Urinary bladder (tissue), 4 donors: ENCODE data around the gene LRP2BP. TPM values are rescaled to one million over a fixed set of nuclear protein-coding genes. Genes with fewer than 3 reads are reported as not detected.
A peak's percentile ranks its signal among the peaks of the same experiment; 100 is the strongest.

Experiments
- DNase-seq: peaks from one replicate; pipeline ENCODE4 v3.0.0-alpha.2; 2015; ENCODE audit errors: extremely low spot score
- H3K27ac ChIP-seq: one replicate; pipeline ENCODE4 v1.5.1; 2013; ENCODE audit warnings: low read depth, mild to moderate bottlenecking, moderate library complexity
- H3K36me3 ChIP-seq: one replicate; pipeline ENCODE4 v1.6.1; 2013; ENCODE audit warnings: mild to moderate bottlenecking, moderate library complexity; ENCODE audit not compliant: insufficient read depth
- H3K4me1 ChIP-seq: one replicate; pipeline ENCODE4 v1.6.1; 2013; ENCODE audit warnings: mild to moderate bottlenecking, moderate library complexity; ENCODE audit not compliant: insufficient read depth
- H3K4me3 ChIP-seq: one replicate; pipeline ENCODE4 v1.5.1; 2013; ENCODE audit warnings: low read depth, low read length
- WGBS: extraction: QIAGEN DNeasy Blood & Tissue Kit; methylation state at CpG from one replicate; pipeline ENCODE4 v1.1.7; 2013; 5-methylcytosine and 5-hydroxymethylcytosine counted together
- polyA plus RNA-seq: library from polyadenylated mRNA; stranded (reverse); fragments of 200-250 nt; gene quantifications from one replicate; pipeline ENCODE4 v1.2.3, GENCODE V29; 2013
- total RNA-seq: library from RNA; depleted of rRNA; stranded (reverse); fragments of >200 nt; gene quantifications from one replicate; pipeline ENCODE4 v1.2.3, GENCODE V29; 2014
- donor health status: healthy with polysubstance abuse.
- donor health status: healthy.

LRP2BP gene
- total and polyA plus RNA-seq, 2 donors: 0.41 to 5.4 TPM

DNA sequence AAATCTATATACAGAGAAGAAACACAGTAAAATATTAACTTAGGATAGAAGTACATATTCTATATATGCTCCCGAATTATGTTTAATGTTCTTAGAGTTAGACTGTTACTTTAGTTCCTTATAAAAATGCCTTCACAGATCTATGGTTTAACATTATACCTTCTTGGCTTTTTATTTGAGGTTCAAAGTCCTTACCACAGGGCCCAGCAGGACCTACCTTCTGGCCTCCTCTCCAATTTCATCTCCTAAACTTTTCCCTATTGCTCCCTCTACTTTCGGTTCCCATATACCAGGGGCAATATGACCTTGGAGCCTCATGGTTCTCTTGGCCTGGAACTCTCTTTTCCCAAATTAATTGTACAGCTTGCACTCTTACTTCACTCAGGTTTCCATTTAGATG is 12.7 kb upstream of the LRP2BP start:
- WGBS: 97% methylated on average over 2 of the region's 2 CpGs
- H3K36me3 ChIP-seq: peaks cover 2% of the 10 kb centered on the region

DNA sequence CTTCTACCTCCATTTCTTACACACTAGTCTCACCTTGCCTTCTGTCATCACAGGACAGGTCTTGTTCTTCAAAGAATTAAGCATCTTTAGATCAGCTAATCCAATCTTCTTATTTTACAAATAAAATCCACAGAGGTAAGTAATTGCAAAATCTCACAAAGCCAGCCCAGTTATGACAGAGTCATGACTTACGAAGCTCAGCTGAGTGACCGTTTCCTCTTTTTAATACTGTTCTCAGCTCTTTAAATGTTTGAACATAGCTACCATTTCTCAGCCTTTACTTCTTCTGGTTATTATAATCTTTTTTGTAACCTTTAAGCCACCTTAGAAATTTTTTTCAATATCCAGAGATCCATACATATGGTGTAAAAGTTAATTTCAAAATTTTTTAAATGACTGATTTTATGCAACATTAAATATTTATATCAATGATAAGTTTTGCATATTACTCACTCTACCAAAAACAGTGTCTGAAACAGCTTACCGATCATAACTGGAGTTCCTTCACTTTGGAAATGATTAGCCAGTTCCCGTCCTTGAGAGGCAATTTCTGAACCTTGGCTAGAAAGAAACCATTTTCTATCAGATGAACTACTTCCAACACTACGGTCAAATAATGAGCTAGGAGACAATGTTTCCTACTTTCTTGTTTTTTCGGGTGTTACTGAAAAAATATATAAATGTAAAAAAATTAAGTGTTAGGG is 9.7 kb upstream of the LRP2BP start:
- H3K4me3 ChIP-seq: no peak overlapping the region
- WGBS: 92% methylated on average over 6 of the region's 6 CpGs
- peaks cover 2% of the 10 kb centered on the region for H3K36me3 ChIP-seq
- H3K4me1 ChIP-seq: no peaks in the 10 kb centered on the region
- no peak for DNase-seq
- no peak overlapping the region for H3K27ac ChIP-seq

More for the DNA sequence above, 12.7 kb upstream of the LRP2BP start:
- Histone ChIP-seq H3K4me3 (no peak overlapping the region), H3K27ac (no peak overlapping the region), H3K4me1 (no peaks in the 10 kb centered on the region)
- DNase-seq: no peak

DNA sequence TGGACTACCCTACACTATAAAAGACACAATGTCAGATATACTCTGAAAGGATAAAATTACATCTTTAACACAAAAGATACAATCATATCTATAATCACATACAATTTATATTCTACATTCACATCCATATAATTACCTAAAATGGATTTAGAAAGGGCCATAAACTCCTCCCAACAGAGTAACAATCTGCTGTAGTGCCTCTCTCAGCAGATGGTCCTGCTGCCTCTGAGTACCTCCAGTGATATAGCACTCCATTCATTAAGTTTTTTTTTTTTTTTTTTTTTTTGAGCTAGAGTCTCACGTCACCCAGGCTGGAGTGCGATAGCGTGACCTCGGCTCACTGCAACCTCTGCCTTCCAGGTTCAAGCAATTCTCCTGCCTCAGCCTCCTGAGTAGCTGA is 8.3 kb upstream of the LRP2BP start:
- WGBS: 96% methylated on average over 4 of the region's 4 CpGs
- DNase-seq: no peak
- Histone ChIP-seq H3K4me1 (no peaks in the 10 kb centered on the region), H3K27ac (no peak overlapping the region), H3K36me3 (peaks cover 3% of the 10 kb centered on the region), H3K4me3 (no peak overlapping the region)

DNA sequence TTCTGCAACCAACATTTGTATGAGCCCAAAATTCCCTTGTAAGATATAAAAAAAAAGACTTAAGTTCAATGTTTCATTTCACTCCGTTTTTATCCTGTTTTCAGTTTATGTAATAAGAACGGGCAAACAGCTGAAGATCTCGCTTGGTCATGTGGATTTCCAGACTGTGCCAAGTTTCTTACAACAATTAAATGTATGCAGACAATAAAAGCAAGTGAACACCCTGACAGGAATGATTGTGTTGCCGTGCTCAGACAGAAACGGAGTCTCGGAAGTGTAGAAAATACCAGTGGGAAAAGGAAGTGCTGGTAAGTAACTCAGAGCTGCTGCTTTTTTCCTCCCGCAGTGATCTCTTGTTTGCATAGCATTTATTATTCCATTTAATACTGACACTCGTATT is 3.7 kb upstream of the LRP2BP start:
- DNase-seq: no peak
- 63% methylated on average over 8 of the region's 8 CpGs for WGBS
- Histone ChIP-seq H3K4me1 (no peaks in the 10 kb centered on the region), H3K4me3 (no peak overlapping the region), H3K27ac (peak overlapping the region; percentile 56), H3K36me3 (peaks cover 3% of the 10 kb centered on the region)

DNA sequence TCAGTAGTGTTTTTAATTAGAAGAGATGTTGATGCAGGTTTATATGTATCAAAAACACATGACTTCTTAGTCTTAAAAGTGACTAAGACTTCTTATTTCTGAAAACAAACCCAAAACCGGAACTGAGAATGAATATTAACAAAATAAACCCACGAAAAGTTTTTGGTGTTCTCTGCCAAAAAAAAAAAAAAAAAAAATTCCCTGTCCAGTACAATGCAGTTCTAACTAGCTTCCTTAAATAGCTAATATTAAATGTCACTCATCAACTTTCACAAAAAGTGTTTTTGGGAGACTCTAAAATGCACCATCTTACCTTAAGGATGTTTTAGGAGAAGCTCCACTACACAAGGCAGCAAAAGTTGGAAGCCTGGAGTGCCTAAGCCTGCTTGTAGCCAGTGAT is 2.9 kb upstream of the LRP2BP start:
- no peaks in the 10 kb centered on the region for H3K4me1 ChIP-seq
- no peak for DNase-seq
- WGBS: 24% methylated on average over 2 of the region's 2 CpGs
- peaks cover 3% of the 10 kb centered on the region for H3K36me3 ChIP-seq
- no peak overlapping the region for H3K27ac ChIP-seq
- no peak overlapping the region for H3K4me3 ChIP-seq

DNA sequence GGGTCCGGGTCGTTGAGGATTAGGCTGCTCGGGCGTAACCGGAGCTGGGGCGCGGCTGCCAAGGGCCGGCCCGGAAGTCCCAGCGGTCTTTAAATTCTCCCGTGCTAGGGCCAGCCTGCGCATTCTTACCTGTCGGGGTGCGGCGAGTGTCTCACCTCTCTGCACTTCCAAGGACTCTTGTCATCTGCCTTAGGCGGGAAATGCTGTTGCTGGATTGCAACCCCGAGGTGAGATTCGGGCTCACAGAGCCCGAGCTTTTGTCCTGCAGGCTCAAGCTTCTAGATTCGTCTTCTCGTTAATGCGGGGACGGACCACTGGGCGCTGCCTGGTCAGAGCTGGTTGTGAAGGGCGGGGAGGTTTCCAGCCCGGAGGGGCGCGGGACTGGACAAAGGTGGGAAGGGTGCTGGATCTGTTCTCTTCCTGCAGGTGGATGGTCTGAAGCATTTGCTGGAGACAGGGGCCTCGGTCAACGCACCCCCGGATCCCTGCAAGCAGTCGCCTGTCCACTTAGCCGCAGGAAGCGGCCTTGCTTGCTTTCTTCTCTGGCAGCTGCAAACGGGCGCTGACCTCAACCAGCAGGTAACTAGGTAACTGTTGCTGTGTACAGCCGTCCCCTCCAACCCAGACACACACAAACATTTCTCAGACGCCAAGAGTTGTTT is 1.1 kb upstream of the LRP2BP start, which contains the start of gene ANKRD37:
Gene ANKRD37 (plus strand): TSS at position 118 of the 662 bp plus-strand sequence. CDS start 83 bp downstream, at position 201.
- peaks cover 3% of the 10 kb centered on the region for H3K36me3 ChIP-seq
- peak within 1 kb of the TSS; percentile 99 for H3K27ac ChIP-seq
- no peaks in the 10 kb centered on the region for H3K4me1 ChIP-seq
- WGBS: 5% methylated on average over 38 of the region's 38 CpGs
- peak within 1 kb of the TSS; percentile 64 for H3K4me3 ChIP-seq
- DNase-seq: peak; percentile 48

DNA sequence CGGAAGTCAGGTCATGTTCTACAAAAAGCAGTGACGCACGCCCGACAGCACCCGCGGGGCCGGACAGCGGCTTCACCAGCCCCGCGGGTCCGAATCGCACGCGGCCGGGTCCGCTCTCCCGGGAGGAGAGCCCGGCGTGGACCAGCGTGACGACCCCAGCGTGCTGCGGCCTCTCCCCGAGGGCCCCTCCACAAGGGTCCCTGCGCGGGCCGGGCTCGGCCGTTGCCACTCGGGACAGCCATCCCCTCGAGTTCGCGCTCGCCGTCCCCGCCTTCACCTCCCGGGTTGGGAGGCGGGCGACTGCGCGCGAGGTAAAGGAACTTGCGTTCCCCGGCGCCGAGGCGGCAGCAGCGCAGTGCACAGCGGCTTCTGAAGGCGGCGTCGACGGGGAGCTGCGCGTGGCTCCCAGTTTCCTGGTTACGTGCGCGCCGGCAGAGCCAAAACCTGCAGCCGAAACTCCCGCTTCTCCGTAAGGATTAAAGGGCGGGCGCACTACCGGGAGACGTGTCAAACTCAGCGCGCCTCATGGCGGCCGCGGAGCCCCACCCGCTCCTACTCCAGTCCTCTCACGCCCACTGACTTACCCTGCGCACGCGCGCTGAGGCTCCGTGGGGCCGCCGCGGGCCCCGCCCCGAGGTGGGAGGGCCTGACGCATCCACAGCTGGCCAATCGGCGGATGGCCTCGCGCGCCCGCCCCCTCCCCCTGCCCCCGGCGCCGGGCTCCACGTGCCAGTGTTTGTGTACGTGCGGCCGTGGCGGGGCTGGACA is 416 bp upstream of the LRP2BP start:
- peak; percentile 91 for DNase-seq
- H3K4me1 ChIP-seq: no peaks in the 10 kb centered on the region
- WGBS: under 1% methylated on average over 98 of the region's 98 CpGs

DNA sequence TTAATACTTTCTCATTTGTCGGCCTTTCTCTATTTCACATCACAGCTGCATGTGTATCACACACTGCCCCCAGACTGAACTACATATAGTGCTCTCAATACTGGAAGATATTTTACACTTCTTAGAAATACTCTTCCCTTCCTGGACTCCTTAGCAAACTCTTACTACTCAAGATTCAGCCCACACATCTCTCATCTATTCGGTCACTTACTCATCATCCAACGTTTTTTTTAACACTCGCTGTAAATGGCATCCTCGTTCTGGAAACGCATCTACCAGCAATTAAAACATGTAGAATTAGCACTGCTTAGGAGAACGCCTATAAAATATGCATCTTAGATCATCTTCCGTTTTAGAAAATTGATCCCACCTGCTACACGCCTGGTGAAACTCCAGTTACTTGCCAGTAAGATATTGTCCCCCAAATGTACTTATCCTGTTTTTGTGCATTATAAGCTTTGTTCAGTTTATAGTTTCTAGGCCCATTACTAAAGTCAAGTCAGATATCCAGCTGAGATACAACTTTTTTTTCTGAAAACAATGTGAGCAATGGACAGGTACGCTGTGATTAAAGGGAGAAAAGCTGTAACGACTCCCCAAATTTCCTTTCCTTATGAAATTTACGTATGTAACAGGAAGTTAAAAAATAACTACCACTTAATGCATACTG is 1.0 kb downstream of the LRP2BP start:
- 45% methylated on average over 12 of the region's 12 CpGs for WGBS
- Histone ChIP-seq H3K27ac (peak overlapping the region; percentile 35), H3K4me3 (peak overlapping the region; percentile 64), H3K36me3 (no peaks in the 10 kb centered on the region), H3K4me1 (no peaks in the 10 kb centered on the region)
- no peak for DNase-seq

More for the DNA sequence above, 416 bp upstream of the LRP2BP start:
- Histone ChIP-seq H3K36me3 (peaks cover 3% of the 10 kb centered on the region), H3K27ac (peak overlapping the region; percentile 99), H3K4me3 (peak overlapping the region; percentile 64)

DNA sequence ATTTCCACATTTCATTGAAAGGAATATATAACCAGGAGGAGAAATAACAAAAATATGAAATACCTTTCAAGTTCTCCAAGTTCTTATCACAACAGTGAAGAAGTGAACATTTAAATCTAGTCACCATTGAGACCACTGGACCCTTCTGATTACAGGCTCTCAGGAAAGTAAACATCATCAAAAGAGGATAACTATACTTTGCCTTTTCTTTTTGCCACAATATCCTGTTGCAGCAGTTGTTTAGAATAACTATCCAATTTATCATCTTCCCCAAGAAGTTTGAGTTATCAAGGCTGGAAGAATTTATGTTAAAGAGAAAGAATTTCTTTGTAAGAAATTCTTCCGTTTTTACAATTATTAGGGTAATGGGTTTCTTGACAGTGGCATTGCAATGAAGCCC is 3.6 kb downstream of the LRP2BP start:
- DNase-seq: no peak
- Histone ChIP-seq H3K36me3 (no peaks in the 10 kb centered on the region), H3K4me3 (no peak overlapping the region), H3K27ac (no peak overlapping the region), H3K4me1 (no peaks in the 10 kb centered on the region)
- whole genome bisulfite sequencing: 88% methylated on average over 1 of the region's 1 CpG

DNA sequence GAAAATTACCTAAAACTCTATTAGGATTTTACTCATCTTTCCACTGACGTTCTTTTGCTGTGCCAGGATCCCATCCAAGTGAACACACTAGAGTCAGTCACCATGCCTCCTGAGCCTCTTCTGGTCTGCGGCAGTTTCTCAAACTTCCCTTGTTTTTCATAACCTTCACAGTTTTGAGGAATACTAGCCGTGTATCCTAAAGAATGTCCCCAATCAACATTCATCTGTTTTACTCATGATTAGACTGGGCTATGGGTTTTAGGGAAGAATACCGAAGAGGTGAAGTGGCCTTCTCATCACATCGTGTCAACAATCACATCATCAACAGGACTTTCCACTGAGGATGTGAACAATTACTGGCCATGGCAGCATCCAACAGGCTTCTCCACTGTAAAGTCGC is 4.8 kb downstream of the LRP2BP start:
- H3K4me3 ChIP-seq: no peak overlapping the region
- WGBS: 94% methylated on average over 6 of the region's 6 CpGs
- DNase-seq: no peak
- no peak overlapping the region for H3K27ac ChIP-seq
- H3K4me1 ChIP-seq: no peaks in the 10 kb centered on the region
- H3K36me3 ChIP-seq: no peaks in the 10 kb centered on the region

DNA sequence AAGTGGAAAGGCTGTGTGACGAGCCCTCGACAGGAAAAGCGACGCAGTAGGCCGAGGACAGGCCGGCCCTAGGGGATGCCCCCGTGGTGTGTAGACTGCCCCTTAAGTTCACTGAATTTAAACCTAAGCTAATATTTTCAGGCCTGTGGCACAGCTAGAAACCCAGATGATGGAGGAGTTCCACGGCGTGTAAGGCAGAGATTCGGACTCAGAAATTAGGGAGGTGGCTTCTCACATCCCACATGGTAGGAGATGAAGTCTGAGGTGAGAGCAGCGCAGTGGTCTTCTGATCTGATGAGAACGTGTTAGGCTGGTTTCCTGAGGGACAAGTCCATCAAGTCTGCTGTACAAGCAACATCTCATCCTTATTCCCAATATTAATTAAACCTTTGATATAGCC is 7.8 kb downstream of the LRP2BP start:
- WGBS: 94% methylated on average over 12 of the region's 12 CpGs
- H3K36me3 ChIP-seq: no peaks in the 10 kb centered on the region
- H3K4me1 ChIP-seq: no peaks in the 10 kb centered on the region
- no peak overlapping the region for H3K27ac ChIP-seq
- DNase-seq: no peak
- no peak overlapping the region for H3K4me3 ChIP-seq

DNA sequence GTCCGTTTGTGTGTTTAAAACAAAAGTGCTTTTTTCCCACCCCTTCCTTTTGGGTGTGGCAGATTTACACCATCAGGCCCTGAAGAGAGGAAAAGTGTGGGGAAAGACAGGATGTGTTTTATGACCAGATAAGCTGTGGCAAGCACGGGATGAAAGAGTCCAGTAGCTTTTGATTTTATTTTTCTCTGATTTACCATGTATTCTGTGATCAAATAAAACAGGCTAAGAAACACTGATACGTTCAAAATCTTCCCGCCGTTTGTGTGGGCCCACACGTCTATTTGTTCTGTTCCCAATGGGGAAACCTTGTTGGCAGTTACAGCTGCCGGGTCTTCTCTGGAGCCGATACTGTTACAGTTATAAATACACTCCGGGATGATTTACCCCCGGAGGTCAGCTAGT is 10.8 kb downstream of the LRP2BP start:
- DNase-seq: no peak
- H3K36me3 ChIP-seq: no peaks in the 10 kb centered on the region
- no peak overlapping the region for H3K4me3 ChIP-seq
- no peaks in the 10 kb centered on the region for H3K4me1 ChIP-seq
- H3K27ac ChIP-seq: no peak overlapping the region
- 13% methylated on average over 10 of the region's 10 CpGs for WGBS

DNA sequence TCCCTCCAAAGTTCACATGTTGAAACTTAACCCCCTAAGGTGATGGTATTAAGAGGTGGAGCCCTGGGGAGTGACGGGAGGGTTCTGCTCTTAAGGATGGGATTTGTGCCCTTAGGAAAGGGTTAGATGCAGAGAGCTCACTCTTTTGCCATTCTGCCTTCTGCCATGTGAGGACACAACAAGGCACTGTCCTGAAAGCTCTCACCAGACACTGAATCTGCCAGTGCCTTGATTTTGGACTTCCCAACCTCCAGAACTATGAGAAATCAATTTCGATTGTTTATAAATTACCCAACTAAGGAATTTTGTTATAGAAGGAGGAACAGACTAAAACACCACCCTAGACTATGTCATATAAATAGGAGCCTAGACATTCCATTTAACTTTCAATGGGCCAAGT is 11.7 kb downstream of the LRP2BP start:
- no peak overlapping the region for H3K27ac ChIP-seq
- no peak for DNase-seq
- 90% methylated on average over 2 of the region's 2 CpGs for WGBS

More for the DNA sequence above, 11.7 kb downstream of the LRP2BP start:
- Histone ChIP-seq H3K36me3 (no peaks in the 10 kb centered on the region), H3K4me3 (no peak overlapping the region), H3K4me1 (no peaks in the 10 kb centered on the region)
